ENCODE results near the gene TRMT10C.
"Not testable (repeated sequence)": the region's sequence is repeated elsewhere in the genome, so short reads cannot be mapped to it uniquely, and the experiment has no call there.

The TRMT10C gene

GRCh38 chr3:101549473-101549872, 12.2 kb upstream of the TRMT10C start:
- no peak for DNase-seq

GRCh38 chr3:101551359-101552081, 10.1 kb upstream of the TRMT10C start:
- not testable (repeated sequence) for DNase-seq

GRCh38 chr3:101553381-101553780, 8.3 kb upstream of the TRMT10C start:
- not testable (repeated sequence) for DNase-seq

- DNase-seq = no peak
Observed at GRCh38 chr3:101556064-101556463, 5.6 kb upstream of the TRMT10C start.

GRCh38 chr3:101567528-101568317, 6.1 kb downstream of the TRMT10C start:
- DNase-seq = no peak

GRCh38 chr3:101571028-101571895, 9.6 kb downstream of the TRMT10C start:
- DNase-seq = peak; percentile 56

GRCh38 chr3:101573449-101574387, 12.1 kb downstream of the TRMT10C start, which contains the start of gene PCNP:
Gene PCNP, plus strand, starts transcription at chr3:101574180. Its CDS starts 36 bp downstream, at chr3:101574216.
- DNase-seq = peak; percentile 99

- DNase-seq = peak; percentile 69
Observed at GRCh38 chr3:101574388-101575112, 12.9 kb downstream of the TRMT10C start.

GRCh38 chr3:101577286-101577685, 15.6 kb downstream of the TRMT10C start:
- no peak for DNase-seq

- DNase-seq = no peak
Observed at GRCh38 chr3:101588616-101589015, 26.9 kb downstream of the TRMT10C start.

GRCh38 chr3:101591071-101591470, 29.4 kb downstream of the TRMT10C start:
- DNase-seq = no peak

- DNase-seq = no peak
Observed at GRCh38 chr3:101602731-101603130, 41.1 kb downstream of the TRMT10C start.

GRCh38 chr3:101603184-101603583, 41.5 kb downstream of the TRMT10C start:
- DNase-seq = no peak

GRCh38 chr3:101605398-101605797, 43.7 kb downstream of the TRMT10C start:
- not testable (repeated sequence) for DNase-seq

- DNase-seq = no peak
Observed at GRCh38 chr3:101611023-101611422, 49.4 kb downstream of the TRMT10C start.

- not testable (repeated sequence) for DNase-seq
Observed at GRCh38 chr3:101613014-101613413, 51.3 kb downstream of the TRMT10C start.

- DNase-seq = no peak
Observed at GRCh38 chr3:101615525-101615924, 53.9 kb downstream of the TRMT10C start.

Measured in CD4-positive, alpha-beta T cell treated with Interleukin-21 for 1 hour (primary cell).